Measurements from ENCODE around the gene DGKB.

DGKB gene

GRCh38 chr7:14688208-14688607 is 214.3 kb downstream of the DGKB start:
- Mint-ChIP-seq H3K9me3 (no peaks in the 10 kb centered on the region), H3K36me3 (ENCODE audit: low read depth) (no peaks in the 10 kb centered on the region), H3K27me3 (peaks cover 8% of the 10 kb centered on the region), H3K4me3 (no peak overlapping the region), H3K27ac (no peak overlapping the region), H3K4me1 (ENCODE audit: low read depth) (no peaks in the 10 kb centered on the region)
- DNase-seq: no peak

DNA sequence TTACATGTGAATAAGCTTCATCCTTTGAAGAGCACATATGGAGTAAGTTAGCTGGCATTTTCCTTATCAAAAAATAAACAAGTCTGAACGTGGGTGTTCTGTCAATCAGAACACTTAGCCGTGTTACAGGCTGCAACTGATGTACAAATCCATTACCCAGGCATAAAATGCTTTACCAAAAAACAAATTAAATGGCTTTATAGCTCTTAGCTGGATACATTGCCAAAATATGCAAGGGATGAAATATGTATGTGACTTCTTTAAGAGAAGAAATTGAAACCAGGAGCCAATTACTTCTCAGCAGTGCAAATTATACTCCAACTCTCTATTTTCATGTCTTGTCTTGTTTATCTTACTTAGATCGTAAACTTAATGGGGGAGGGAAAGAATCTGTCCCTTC is 214.8 kb downstream of the DGKB start:
- H3K27ac Mint-ChIP-seq: no peak overlapping the region
- H3K36me3 Mint-ChIP-seq (ENCODE audit: low read depth): no peaks in the 10 kb centered on the region
- no peak for DNase-seq
- H3K4me3 Mint-ChIP-seq: no peak overlapping the region
- H3K27me3 Mint-ChIP-seq: peaks cover 8% of the 10 kb centered on the region
- H3K9me3 Mint-ChIP-seq: no peaks in the 10 kb centered on the region
- H3K4me1 Mint-ChIP-seq (ENCODE audit: low read depth): no peaks in the 10 kb centered on the region

DNA sequence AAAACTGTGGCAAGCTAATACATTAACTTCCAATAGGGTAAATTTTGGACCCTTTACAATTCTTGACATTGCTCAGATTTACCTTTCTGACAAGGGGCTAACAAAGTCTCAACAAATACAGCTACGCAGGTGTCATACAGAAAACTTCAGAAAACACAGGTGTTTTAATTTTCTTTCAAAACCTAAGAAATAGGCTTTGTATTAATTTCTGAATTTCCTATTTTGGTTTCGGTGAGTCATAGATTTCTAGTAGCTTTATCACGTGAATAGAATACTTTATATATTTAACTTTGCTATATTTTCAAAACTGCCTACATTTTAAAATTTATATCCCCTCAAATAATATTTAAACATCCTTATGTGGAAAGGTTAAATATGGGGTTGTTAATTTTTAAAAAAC is 215.3 kb downstream of the DGKB start:
- H3K9me3 Mint-ChIP-seq: no peaks in the 10 kb centered on the region
- H3K27ac Mint-ChIP-seq: no peak overlapping the region
- H3K27me3 Mint-ChIP-seq: peaks cover 8% of the 10 kb centered on the region
- DNase-seq: no peak
- H3K4me1 Mint-ChIP-seq (ENCODE audit: low read depth): no peaks in the 10 kb centered on the region
- H3K36me3 Mint-ChIP-seq (ENCODE audit: low read depth): no peaks in the 10 kb centered on the region
- no peak overlapping the region for H3K4me3 Mint-ChIP-seq

GRCh38 chr7:14685167-14685566 is 217.4 kb downstream of the DGKB start:
- no peaks in the 10 kb centered on the region for H3K4me1 Mint-ChIP-seq (ENCODE audit: low read depth)
- no peak for DNase-seq
- H3K36me3 Mint-ChIP-seq (ENCODE audit: low read depth): no peaks in the 10 kb centered on the region
- no peaks in the 10 kb centered on the region for H3K9me3 Mint-ChIP-seq
- no peak overlapping the region for H3K4me3 Mint-ChIP-seq
- no peak overlapping the region for H3K27ac Mint-ChIP-seq
- H3K27me3 Mint-ChIP-seq: no peaks in the 10 kb centered on the region

DNA sequence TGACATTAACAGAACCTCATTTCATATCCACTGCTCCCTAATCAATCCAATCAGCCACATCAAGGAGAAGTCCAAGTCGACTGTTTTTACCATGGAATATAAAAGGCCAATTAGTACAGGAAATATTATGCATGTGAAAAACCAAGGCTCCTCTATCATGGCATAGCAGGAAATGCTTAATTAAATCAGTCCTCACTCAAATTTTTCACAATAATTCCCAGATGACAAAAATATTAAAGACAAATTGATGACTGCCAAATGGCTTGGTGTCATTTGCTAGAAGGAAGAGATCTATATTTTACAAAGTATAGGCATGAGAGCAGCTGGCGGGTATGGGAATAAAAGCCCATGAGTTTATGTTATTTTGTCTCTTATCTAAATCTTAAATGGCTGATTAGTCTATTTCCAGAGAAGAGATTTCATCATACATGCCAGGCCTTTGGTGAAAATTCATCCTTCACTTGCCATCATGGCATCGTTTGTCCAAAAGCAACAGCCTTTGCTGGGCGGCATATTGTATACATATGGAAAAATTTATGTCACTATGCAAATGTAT is 219.6 kb downstream of the DGKB start:
- Mint-ChIP-seq H3K27me3 (no peaks in the 10 kb centered on the region), H3K4me1 (ENCODE audit: low read depth) (no peaks in the 10 kb centered on the region), H3K4me3 (no peak overlapping the region), H3K9me3 (no peaks in the 10 kb centered on the region), H3K36me3 (ENCODE audit: low read depth) (no peaks in the 10 kb centered on the region), H3K27ac (no peak overlapping the region)
- DNase-seq: no peak

- Mint-ChIP-seq H3K4me1 (ENCODE audit: low read depth) (no peaks in the 10 kb centered on the region), H3K9me3 (no peaks in the 10 kb centered on the region), H3K27me3 (no peaks in the 10 kb centered on the region), H3K36me3 (ENCODE audit: low read depth) (no peaks in the 10 kb centered on the region), H3K4me3 (no peak overlapping the region), H3K27ac (no peak overlapping the region)
- DNase-seq: no peak
Measured at GRCh38 chr7:14676896-14677295, 225.7 kb downstream of the DGKB start.

DNA sequence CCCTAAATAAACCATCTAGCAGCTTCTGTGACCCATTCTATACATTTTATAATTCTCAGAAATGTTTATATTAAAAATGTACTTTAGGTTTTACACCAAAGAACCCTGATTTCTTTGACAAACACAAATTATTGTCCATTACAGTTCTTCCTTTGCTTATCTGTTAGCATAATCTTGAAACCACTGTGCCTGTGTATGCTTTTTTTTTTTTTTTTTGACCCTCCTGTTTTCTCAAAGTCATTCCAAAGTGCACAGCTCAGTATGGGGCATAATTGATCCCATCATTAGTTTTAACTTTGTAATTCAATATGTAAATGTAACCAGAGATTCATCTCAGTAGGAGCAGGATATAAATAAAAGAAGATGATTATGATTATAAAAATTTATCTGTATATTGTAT is 229.3 kb downstream of the DGKB start:
- no peaks in the 10 kb centered on the region for H3K27me3 Mint-ChIP-seq
- no peaks in the 10 kb centered on the region for H3K9me3 Mint-ChIP-seq
- no peaks in the 10 kb centered on the region for H3K36me3 Mint-ChIP-seq (ENCODE audit: low read depth)
- no peak for DNase-seq
- H3K4me1 Mint-ChIP-seq (ENCODE audit: low read depth): no peaks in the 10 kb centered on the region
- H3K4me3 Mint-ChIP-seq: no peak overlapping the region
- no peak overlapping the region for H3K27ac Mint-ChIP-seq

DNA sequence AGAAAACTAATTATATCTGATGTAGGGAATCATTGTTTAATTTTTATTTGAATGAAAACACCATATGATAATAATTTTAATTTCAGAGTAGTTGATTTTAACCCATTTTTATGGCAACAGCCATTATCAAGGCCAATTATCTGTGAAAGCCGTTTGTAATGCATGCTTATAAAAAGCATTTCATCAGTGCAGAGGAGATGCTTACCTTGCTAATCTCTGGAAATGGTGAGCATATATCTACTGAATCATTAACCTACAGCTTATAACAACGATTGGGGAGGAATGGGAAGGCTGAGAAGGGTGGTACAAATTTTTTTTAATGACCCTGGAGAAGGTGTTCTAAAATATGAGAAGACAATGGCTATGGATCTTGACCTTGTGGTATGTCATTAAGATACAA is 235.6 kb downstream of the DGKB start:
- Mint-ChIP-seq H3K27me3 (no peaks in the 10 kb centered on the region), H3K27ac (no peak overlapping the region), H3K36me3 (ENCODE audit: low read depth) (no peaks in the 10 kb centered on the region), H3K4me3 (no peak overlapping the region), H3K9me3 (no peaks in the 10 kb centered on the region), H3K4me1 (ENCODE audit: low read depth) (no peaks in the 10 kb centered on the region)
- no peak for DNase-seq

GRCh38 chr7:14666304-14666703 is 236.2 kb downstream of the DGKB start:
- Mint-ChIP-seq H3K4me3 (no peak overlapping the region), H3K27me3 (no peaks in the 10 kb centered on the region), H3K27ac (no peak overlapping the region), H3K4me1 (ENCODE audit: low read depth) (no peaks in the 10 kb centered on the region), H3K36me3 (ENCODE audit: low read depth) (no peaks in the 10 kb centered on the region), H3K9me3 (no peaks in the 10 kb centered on the region)
- no peak for DNase-seq

- Mint-ChIP-seq H3K9me3 (peaks cover 18% of the 10 kb centered on the region), H3K27me3 (no peaks in the 10 kb centered on the region), H3K36me3 (ENCODE audit: low read depth) (no peaks in the 10 kb centered on the region), H3K4me1 (ENCODE audit: low read depth) (no peaks in the 10 kb centered on the region), H3K27ac (no peak overlapping the region), H3K4me3 (no peak overlapping the region)
- DNase-seq: no peak
Measured at GRCh38 chr7:14639801-14640200, 262.8 kb downstream of the DGKB start.

DNA sequence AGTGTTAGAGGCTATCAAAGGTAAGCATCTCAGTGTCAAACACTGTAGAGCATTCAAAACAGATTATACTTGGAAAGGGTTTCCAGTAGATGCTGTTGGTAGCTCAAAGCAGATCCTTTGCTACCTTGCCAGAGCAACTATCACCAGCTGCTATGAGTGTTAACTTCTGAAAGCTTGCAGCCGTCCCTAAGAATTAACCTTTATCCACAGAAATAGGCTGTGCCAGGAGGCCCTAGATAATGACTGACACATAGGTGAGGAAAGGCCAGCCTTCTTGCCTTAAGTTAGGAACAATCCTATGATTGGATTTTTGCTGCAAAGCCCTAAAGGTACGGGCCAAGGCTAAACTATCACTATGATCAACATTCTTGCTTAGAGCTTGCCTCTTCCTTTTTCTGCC is 263.2 kb downstream of the DGKB start:
- no peaks in the 10 kb centered on the region for H3K36me3 Mint-ChIP-seq (ENCODE audit: low read depth)
- no peak overlapping the region for H3K27ac Mint-ChIP-seq
- no peaks in the 10 kb centered on the region for H3K4me1 Mint-ChIP-seq (ENCODE audit: low read depth)
- DNase-seq: no peak
- peaks cover 14% of the 10 kb centered on the region for H3K9me3 Mint-ChIP-seq
- H3K27me3 Mint-ChIP-seq: no peaks in the 10 kb centered on the region
- H3K4me3 Mint-ChIP-seq: no peak overlapping the region

DNA sequence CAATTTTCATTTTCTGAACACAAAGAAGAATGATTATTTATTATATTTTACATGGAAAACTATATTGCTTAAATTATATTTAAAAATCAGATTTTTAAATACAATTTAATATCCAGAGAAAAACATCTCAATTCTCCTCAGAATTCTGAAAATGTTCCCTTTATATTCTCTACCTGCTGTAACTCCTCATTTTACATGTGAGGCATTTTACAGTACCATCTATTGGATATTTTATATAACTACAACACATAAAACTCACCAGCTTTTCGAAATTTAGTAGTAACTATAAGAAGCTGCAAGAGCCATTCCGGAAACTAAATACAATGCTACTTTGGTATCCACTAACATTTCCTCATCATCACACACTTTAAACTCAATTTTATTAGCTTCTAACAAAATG is 264.6 kb downstream of the DGKB start:
- Mint-ChIP-seq H3K27ac (no peak overlapping the region), H3K9me3 (peaks cover 2% of the 10 kb centered on the region), H3K27me3 (no peaks in the 10 kb centered on the region), H3K36me3 (ENCODE audit: low read depth) (no peaks in the 10 kb centered on the region), H3K4me1 (ENCODE audit: low read depth) (no peaks in the 10 kb centered on the region), H3K4me3 (no peak overlapping the region)
- DNase-seq: no peak

- Mint-ChIP-seq H3K27ac (no peak overlapping the region), H3K27me3 (no peaks in the 10 kb centered on the region), H3K36me3 (ENCODE audit: low read depth) (no peaks in the 10 kb centered on the region), H3K9me3 (no peaks in the 10 kb centered on the region), H3K4me1 (ENCODE audit: low read depth) (no peaks in the 10 kb centered on the region), H3K4me3 (no peak overlapping the region)
- DNase-seq: no peak
Measured at GRCh38 chr7:14635955-14636354, 266.6 kb downstream of the DGKB start.

DNA sequence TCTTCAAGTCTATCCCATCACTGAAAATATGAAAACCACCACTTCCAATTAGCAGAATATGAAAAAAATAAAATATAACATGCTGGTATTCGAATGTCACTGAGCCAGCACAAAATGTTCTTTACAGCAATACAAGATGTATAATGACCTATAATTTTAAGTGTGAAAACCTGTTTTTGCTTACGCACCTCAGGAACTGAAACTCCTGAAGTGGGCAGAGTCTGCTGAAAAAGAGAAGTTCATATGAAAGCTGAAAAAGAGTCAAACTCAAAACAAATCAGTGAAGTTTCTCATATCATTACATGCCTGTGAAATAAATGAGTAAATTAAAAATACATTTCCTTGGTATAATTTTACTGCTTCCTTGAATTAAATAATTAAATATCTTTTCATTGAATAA is 272.5 kb downstream of the DGKB start:
- Mint-ChIP-seq H3K9me3 (no peaks in the 10 kb centered on the region), H3K27ac (no peak overlapping the region), H3K4me3 (no peak overlapping the region), H3K27me3 (no peaks in the 10 kb centered on the region), H3K4me1 (ENCODE audit: low read depth) (no peaks in the 10 kb centered on the region), H3K36me3 (ENCODE audit: low read depth) (no peaks in the 10 kb centered on the region)
- DNase-seq: no peak

DNA sequence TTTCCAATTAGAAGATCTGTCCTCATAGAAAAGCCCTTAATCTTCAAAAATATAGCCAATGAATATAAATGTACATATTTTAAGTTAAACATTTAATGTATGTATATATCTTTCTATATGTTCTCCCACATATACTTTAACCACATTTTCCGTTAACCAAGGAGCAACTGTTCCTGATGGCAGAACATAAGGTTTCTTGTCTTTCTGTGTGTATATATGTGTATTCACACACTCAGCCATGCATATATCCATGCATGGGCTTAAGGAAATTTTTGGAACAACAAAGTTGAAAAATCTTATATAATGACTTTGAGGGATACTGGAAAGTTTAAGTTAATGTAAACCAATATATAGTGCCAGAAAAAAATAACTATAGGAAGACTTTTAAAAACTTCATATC is 274.0 kb downstream of the DGKB start:
- no peak overlapping the region for H3K27ac Mint-ChIP-seq
- no peaks in the 10 kb centered on the region for H3K27me3 Mint-ChIP-seq
- H3K4me1 Mint-ChIP-seq (ENCODE audit: low read depth): no peaks in the 10 kb centered on the region
- no peak overlapping the region for H3K4me3 Mint-ChIP-seq
- no peaks in the 10 kb centered on the region for H3K36me3 Mint-ChIP-seq (ENCODE audit: low read depth)
- no peaks in the 10 kb centered on the region for H3K9me3 Mint-ChIP-seq
- no peak for DNase-seq

- no peak for DNase-seq
- Mint-ChIP-seq H3K36me3 (ENCODE audit: low read depth) (no peaks in the 10 kb centered on the region), H3K4me3 (no peak overlapping the region), H3K27ac (no peak overlapping the region), H3K4me1 (ENCODE audit: low read depth) (no peaks in the 10 kb centered on the region), H3K27me3 (no peaks in the 10 kb centered on the region), H3K9me3 (no peaks in the 10 kb centered on the region)
Measured at GRCh38 chr7:14626076-14626475, 276.5 kb downstream of the DGKB start.
